HG02943 (cell line): Measurements from ENCODE around the gene KCNK13.
"Not testable (repeated sequence)": the region's sequence is repeated elsewhere in the genome, so short reads cannot be mapped to it uniquely, and the experiment has no call there.

Source experiments
- ATAC-seq: cut with Tn5 transposase; IDR thresholded peaks from one replicate; pipeline ENCODE4 v1.9.1; 2021; ENCODE audit warnings: mild to moderate bottlenecking, low read depth, moderate library complexity; ENCODE audit not compliant: unreplicated experiment

KCNK13 gene

DNA sequence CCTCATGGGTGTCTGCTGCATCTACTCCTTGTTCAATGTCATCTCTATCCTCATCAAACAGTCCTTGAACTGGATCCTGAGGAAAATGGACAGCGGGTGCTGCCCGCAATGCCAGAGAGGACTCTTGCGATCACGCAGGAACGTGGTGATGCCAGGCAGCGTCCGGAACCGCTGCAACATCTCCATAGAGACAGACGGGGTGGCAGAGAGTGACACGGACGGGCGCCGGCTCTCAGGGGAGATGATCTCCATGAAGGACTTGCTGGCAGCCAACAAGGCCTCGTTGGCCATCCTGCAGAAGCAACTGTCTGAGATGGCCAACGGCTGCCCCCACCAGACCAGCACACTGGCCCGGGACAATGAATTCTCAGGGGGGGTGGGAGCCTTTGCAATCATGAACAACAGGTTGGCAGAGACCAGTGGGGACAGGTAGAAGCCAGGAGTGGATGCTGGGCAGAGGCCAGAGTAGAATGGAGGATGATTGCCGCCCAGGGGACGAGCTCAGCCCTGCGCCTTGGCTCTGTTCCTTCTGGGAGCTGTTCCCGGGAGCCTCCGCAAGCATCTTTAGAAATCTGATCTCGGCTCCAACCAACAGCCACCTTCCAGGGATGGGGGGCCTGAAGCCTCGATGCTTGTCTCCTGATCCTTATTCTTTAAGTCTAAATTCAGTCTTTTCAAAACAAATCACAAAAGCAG, 122.9 kb downstream of the KCNK13 start:
- no peak for ATAC-seq

DNA sequence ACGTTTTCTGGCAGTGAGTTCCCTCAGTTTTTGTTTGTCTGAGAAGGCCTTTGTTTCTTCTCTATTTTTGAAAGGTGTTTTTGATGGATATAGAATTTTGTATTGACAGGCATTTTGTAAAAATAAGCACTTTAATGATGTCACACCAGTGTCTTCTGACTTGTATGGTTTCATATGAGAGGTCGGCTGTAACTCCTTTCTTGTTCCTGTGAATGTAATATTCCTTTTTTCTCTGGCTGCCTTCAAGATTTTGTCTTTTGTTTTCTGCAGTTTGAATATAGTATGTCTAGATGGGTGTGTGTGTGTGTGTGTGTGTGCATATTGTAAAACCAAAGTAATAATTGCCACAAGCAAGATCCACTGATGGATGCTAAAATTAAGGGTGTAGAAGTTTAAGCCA, 126.8 kb downstream of the KCNK13 start:
- ATAC-seq: no peak

DNA sequence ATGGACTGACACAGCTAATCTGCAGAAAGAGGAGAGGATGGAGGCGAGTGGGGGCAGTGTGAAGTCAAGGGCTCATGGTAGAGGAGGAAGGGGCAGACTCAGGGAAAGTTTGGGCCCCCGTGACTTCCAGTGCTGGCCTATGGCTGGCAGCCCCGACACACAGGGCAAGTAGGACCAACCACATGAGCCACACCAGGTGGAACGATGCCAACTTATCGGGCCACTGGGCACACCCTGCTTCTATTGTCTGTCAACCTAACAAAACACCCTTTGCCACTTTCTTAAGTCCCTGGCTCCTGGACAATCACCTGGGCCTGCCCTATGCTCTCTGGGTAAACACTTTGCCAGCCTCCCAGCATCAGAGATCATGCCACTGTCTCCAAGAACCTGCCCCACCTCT, 129.4 kb downstream of the KCNK13 start:
- ATAC-seq: no peak

DNA sequence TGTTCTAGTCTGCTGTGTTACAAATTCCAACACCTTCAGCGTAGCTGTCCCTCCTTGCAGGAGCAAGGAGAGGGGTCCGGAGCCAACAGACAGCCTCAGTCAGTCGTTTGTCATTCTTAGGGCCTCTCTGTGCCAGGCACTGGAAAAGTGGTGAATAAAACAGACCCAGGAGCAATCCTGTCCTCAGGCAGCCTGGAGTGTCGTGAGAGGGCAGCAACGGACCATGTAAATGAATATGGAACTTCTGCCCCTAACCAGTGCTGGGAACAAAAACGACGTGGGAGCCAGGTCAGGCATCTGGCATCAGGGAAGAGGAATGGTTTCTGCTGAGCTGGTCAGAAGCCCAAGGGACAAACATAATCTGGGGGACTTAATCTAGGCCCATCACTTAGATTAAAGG, 129.8 kb downstream of the KCNK13 start:
- no peak for ATAC-seq

GRCh38 chr14:90193925-90194324, 132.1 kb downstream of the KCNK13 start:
- ATAC-seq: no peak

DNA sequence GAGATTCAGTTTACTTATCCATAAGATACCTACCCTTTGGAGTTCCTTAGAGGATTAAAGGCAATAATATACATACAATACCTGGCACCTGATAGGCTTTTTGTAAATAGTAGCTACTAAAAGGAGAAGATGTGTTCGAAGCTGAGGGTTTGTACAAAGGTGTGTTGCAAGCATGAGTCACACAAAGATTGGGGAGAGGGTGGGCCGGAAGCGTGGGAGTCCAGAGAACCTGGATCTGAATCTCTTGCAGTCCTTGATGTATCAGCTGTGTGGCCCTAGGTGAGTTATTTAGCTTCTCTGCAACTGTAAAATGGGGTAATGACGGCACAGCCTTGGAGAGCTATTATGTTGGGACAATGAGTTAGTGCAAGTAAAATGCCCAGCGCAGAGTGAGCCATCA, 132.9 kb downstream of the KCNK13 start:
- ATAC-seq: no peak

- no peak for ATAC-seq
These were observed 136.8 kb downstream of the KCNK13 start for GRCh38 chr14:90198541-90199060.

- ATAC-seq: not testable (repeated sequence)
These were observed 138.8 kb downstream of the KCNK13 start for GRCh38 chr14:90200546-90200945.

GRCh38 chr14:90201344-90201743, 139.6 kb downstream of the KCNK13 start:
- no peak for ATAC-seq

- no peak for ATAC-seq
These were observed 142.7 kb downstream of the KCNK13 start for GRCh38 chr14:90204516-90204915.

- ATAC-seq: no peak
These were observed 151.4 kb downstream of the KCNK13 start for GRCh38 chr14:90213099-90213748.

DNA sequence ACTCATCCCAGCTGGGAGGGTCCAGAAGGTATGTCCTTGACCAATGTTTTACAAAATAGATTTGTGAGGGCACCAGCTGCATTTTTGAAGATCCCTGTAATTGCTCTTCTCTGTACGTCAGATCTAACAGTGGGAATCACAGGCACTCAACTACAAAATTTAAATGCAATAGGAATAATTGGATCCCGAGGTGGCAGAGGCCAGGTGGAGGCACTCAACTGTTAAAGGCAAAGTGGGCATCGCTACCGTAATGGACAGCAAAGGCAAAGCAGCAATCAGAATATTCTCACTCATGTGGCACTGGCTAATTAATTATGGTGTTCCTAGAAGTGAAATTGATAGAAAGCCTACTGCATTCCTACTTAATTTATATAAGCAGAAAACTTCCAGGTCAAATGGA, 166.7 kb downstream of the KCNK13 start:
- no peak for ATAC-seq

GRCh38 chr14:90229942-90230341, 168.1 kb downstream of the KCNK13 start:
- ATAC-seq: not testable (repeated sequence)
